ENCODE data around the gene GCSAM.

- TF ChIP-seq EP300 (IDR thresholded peaks at IDR 0.05) (no peak), CTCF (IDR thresholded peaks at IDR 0.05) (no peak), REST (IDR thresholded peaks at IDR 0.05) (no peak), POLR2A (IDR thresholded peaks at IDR 0.05; ENCODE audit: low read length) (no peak), JUNB (IDR thresholded peaks at IDR 0.05) (no peak), ZFP36 (IDR thresholded peaks at IDR 0.05; ENCODE audit: borderline replicate concordance, partially characterized antibody) (no peak), MAFK (IDR thresholded peaks at IDR 0.05; ENCODE audit: partially characterized antibody) (no peak), MAX (IDR thresholded peaks at IDR 0.05) (no peak), FOSL2 (IDR thresholded peaks at IDR 0.05) (no peak), FOSL2 (CRISPR knock-in tag; IDR thresholded peaks at IDR 0.05) (no peak), ELK1 (IDR thresholded peaks at IDR 0.05; ENCODE audit: low read depth, low read length) (no peak), JUN (IDR thresholded peaks at IDR 0.05) (no peak), RAD21 (conservative IDR thresholded peaks at IDR 0.05 in 1 of 2, IDR thresholded peaks at IDR 0.05 in 1 of 2) (no peak), RFX5 (IDR thresholded peaks at IDR 0.05) (no peak)
Measured at GRCh38 chr3:112124907-112125607, 8.0 kb downstream of the GCSAM start.
